Measurements from ENCODE around the gene ALAS1.
"Not testable (repeated sequence)": the region's sequence is repeated elsewhere in the genome, so short reads cannot be mapped to it uniquely, and the experiment has no call there.

ALAS1 gene

GRCh38 chr3:52162250-52162872, 35.6 kb upstream of the ALAS1 start:
- Histone ChIP-seq H3K9ac (ENCODE audit: low read depth, low read length) (no peak overlapping the region), H3K27me3 (ENCODE audit: control insufficient read depth, insufficient read depth, low read length) (peaks cover 3% of the 10 kb centered on the region), H3K9me3 (replicated peaks; ENCODE audit: low read length) (no peaks in the 10 kb centered on the region), H3K4me1 (ENCODE audit: control insufficient read depth, insufficient read depth, low read length) (no peaks in the 10 kb centered on the region), H3K4me3 (ENCODE audit: low read length) (no peak overlapping the region), H3K4me2 (ENCODE audit: low read length) (no peak overlapping the region), H3K36me3 (ENCODE audit: insufficient read depth, low read length) (no peaks in the 10 kb centered on the region)

GRCh38 chr3:52167240-52167639, 30.7 kb upstream of the ALAS1 start:
- Histone ChIP-seq H3K9me3 (replicated peaks; ENCODE audit: low read length) (no peaks in the 10 kb centered on the region), H3K4me2 (ENCODE audit: low read length) (no peak overlapping the region), H3K27me3 (ENCODE audit: control insufficient read depth, insufficient read depth, low read length) (peaks cover 3% of the 10 kb centered on the region), H3K9ac (ENCODE audit: low read depth, low read length) (no peak overlapping the region), H3K36me3 (ENCODE audit: insufficient read depth, low read length) (no peaks in the 10 kb centered on the region), H3K4me3 (ENCODE audit: low read length) (no peak overlapping the region), H3K4me1 (ENCODE audit: control insufficient read depth, insufficient read depth, low read length) (peaks cover 4% of the 10 kb centered on the region)

DNA sequence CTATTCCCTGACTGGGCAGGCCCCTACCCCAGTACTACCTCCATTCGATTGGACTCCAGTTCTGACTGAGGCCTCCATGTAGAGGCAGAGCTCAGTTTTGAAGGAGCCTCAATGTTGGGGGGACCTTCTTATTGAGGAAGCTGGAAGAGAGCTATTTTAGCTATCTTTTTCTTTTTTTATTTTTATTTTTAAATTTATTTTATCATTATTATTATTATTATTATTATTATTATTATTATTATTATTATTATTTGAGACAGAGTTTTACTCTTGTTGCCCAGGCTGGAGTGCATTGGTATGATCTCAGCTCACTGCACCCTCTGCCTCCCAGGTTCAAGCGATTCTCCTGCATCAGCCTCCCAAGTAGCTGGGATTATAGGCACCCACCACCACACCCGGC, 27.7 kb upstream of the ALAS1 start:
- not testable (repeated sequence) for H3K36me3 ChIP-seq (ENCODE audit: insufficient read depth, low read length); H3K4me3 ChIP-seq (ENCODE audit: low read length); H3K4me2 ChIP-seq (ENCODE audit: low read length); H3K4me1 ChIP-seq (ENCODE audit: control insufficient read depth, insufficient read depth, low read length); H3K9ac ChIP-seq (ENCODE audit: low read depth, low read length); H3K27me3 ChIP-seq (ENCODE audit: control insufficient read depth, insufficient read depth, low read length); H3K9me3 ChIP-seq (replicated peaks; ENCODE audit: low read length)

- H3K4me3 ChIP-seq (ENCODE audit: low read length): no peak overlapping the region
- H3K36me3 ChIP-seq (ENCODE audit: insufficient read depth, low read length): no peaks in the 10 kb centered on the region
- H3K4me1 ChIP-seq (ENCODE audit: control insufficient read depth, insufficient read depth, low read length): peaks cover 4% of the 10 kb centered on the region
- no peak overlapping the region for H3K4me2 ChIP-seq (ENCODE audit: low read length)
- H3K9ac ChIP-seq (ENCODE audit: low read depth, low read length): no peak overlapping the region
- H3K9me3 ChIP-seq (replicated peaks; ENCODE audit: low read length): no peaks in the 10 kb centered on the region
- H3K27me3 ChIP-seq (ENCODE audit: control insufficient read depth, insufficient read depth, low read length): peaks cover 3% of the 10 kb centered on the region
These were observed 26.3 kb upstream of the ALAS1 start for GRCh38 chr3:52171514-52172261.

GRCh38 chr3:52172262-52172757, 25.6 kb upstream of the ALAS1 start:
- H3K4me2 ChIP-seq (ENCODE audit: low read length): no peak overlapping the region
- peaks cover 4% of the 10 kb centered on the region for H3K4me1 ChIP-seq (ENCODE audit: control insufficient read depth, insufficient read depth, low read length)
- H3K36me3 ChIP-seq (ENCODE audit: insufficient read depth, low read length): no peaks in the 10 kb centered on the region

DNA sequence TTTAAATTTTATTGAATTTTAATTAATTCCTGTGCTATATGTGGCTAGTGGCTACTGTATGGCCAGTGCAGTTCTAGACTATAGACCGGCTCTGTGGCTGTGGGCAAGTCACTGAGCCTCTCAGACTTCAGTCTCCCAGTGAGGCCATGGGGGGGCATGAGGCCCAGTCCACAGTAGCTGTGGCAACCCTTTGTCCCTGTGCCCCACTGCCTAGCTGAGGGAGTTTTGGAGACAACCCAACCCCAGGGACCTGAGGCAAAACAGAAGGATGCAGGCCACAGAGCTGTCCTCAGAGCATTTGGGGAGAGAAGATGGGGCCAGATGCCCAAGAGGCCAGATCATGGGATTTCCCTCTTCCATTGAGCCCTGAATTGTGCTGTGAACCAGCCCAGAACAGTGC, 24.9 kb upstream of the ALAS1 start:
- Histone ChIP-seq H3K4me1 (ENCODE audit: control insufficient read depth, insufficient read depth, low read length) (peaks cover 4% of the 10 kb centered on the region), H3K36me3 (ENCODE audit: insufficient read depth, low read length) (no peaks in the 10 kb centered on the region), H3K9me3 (replicated peaks; ENCODE audit: low read length) (no peaks in the 10 kb centered on the region), H3K4me3 (ENCODE audit: low read length) (no peak overlapping the region), H3K9ac (ENCODE audit: low read depth, low read length) (no peak overlapping the region), H3K27me3 (ENCODE audit: control insufficient read depth, insufficient read depth, low read length) (peaks cover 3% of the 10 kb centered on the region), H3K4me2 (ENCODE audit: low read length) (no peak overlapping the region)

More at GRCh38 chr3:52172262-52172757, 25.6 kb upstream of the ALAS1 start:
- Histone ChIP-seq H3K9me3 (replicated peaks; ENCODE audit: low read length) (no peaks in the 10 kb centered on the region), H3K9ac (ENCODE audit: low read depth, low read length) (no peak overlapping the region), H3K4me3 (ENCODE audit: low read length) (no peak overlapping the region), H3K27me3 (ENCODE audit: control insufficient read depth, insufficient read depth, low read length) (peaks cover 3% of the 10 kb centered on the region)

DNA sequence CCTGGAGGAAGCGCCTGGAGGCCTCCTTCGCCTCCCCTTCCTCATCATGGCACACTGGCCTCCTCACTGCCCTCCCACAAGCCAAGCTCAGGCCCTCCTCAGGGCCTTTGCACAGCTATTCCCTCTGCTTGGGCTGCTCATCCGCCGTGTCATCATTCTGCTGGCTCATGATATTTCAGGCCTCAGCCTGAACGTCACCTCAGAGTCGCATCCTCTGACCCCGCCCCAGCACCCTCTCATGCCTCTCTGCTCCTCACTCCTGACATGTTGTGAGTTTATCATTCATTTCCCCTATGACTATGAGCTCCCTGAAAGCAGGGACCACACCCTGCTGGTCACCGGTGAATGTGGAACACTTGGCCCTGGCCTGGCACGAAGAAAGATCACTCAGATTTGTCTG, 23.1 kb upstream of the ALAS1 start:
- Histone ChIP-seq H3K27me3 (ENCODE audit: control insufficient read depth, insufficient read depth, low read length) (peaks cover 10% of the 10 kb centered on the region), H3K9me3 (replicated peaks; ENCODE audit: low read length) (no peaks in the 10 kb centered on the region), H3K4me1 (ENCODE audit: control insufficient read depth, insufficient read depth, low read length) (peaks cover 4% of the 10 kb centered on the region), H3K9ac (ENCODE audit: low read depth, low read length) (no peak overlapping the region), H3K36me3 (ENCODE audit: insufficient read depth, low read length) (no peaks in the 10 kb centered on the region), H3K4me3 (ENCODE audit: low read length) (no peak overlapping the region), H3K4me2 (ENCODE audit: low read length) (no peak overlapping the region)

DNA sequence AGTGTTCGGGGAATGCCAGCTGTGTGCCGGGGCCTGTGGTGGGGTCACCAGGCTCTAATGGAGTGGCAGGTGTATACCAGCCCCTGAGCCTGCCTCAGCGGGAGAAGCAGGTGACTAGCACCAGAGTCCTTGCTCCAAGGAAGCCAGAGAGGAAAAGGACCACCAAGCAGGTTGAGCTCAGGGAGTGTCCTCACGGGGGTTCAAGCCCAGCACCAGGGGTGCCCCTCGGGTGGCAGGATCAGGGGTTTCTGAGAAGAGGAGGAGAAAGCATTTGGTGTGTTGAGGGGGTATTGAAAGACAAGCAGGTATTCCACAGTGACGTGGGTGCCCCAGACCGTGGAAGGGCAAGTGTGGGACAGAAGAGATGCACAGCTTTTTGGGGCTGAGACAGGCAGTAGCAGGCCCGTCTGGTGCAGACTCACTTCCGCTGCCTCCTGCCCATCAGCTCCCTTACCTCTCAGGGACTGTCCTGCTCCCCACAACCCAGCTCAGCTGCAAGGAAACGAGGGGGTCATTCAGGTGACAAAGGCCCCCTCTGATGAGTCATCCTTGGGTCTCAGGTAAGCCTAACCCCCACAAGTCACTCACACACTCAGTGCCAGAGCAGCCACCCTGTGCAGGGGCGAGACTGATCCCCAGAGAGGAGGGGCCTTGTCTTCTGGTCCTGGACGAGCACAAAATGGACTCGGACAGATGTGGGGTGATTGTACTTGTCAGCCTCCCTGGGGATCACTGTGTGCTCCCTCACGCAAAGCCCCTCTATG, 22.4 kb upstream of the ALAS1 start:
- no peak overlapping the region for H3K4me3 ChIP-seq (ENCODE audit: low read length)
- H3K4me1 ChIP-seq (ENCODE audit: control insufficient read depth, insufficient read depth, low read length): peaks cover 4% of the 10 kb centered on the region
- H3K9me3 ChIP-seq (replicated peaks; ENCODE audit: low read length): no peaks in the 10 kb centered on the region
- H3K9ac ChIP-seq (ENCODE audit: low read depth, low read length): no peak overlapping the region
- no peaks in the 10 kb centered on the region for H3K36me3 ChIP-seq (ENCODE audit: insufficient read depth, low read length)
- H3K4me2 ChIP-seq (ENCODE audit: low read length): no peak overlapping the region
- peaks cover 10% of the 10 kb centered on the region for H3K27me3 ChIP-seq (ENCODE audit: control insufficient read depth, insufficient read depth, low read length)

DNA sequence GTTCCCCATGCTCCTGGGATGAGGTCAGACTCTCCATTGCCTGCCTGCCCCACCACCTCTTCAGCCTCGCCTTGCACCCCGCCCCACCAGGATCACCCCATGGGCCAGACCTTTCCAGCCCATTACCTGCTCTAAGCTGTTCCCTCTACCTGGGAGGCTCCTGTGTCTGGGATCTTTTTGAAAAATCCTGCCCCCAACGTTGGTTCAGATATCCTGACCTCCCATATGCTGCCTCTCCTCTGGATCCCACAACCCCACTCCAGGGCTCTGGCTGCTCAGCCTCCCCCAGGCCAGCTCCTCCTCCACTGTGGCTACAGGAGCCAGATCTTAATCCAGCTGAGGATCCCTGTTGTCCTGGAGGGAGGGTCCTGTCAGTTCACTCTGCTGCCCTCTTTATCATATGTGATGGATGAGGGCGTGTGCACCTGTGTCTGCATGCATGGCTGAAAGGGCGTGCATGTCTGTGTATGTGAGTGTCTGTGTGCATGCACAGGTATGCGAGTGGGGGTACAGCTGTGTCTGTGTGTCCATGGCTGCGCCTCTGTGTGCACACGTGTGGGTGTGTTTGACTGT, 21.7 kb upstream of the ALAS1 start:
- H3K4me1 ChIP-seq (ENCODE audit: control insufficient read depth, insufficient read depth, low read length): peaks cover 4% of the 10 kb centered on the region
- no peaks in the 10 kb centered on the region for H3K36me3 ChIP-seq (ENCODE audit: insufficient read depth, low read length)
- H3K9ac ChIP-seq (ENCODE audit: low read depth, low read length): no peak overlapping the region
- no peak overlapping the region for H3K4me3 ChIP-seq (ENCODE audit: low read length)
- no peaks in the 10 kb centered on the region for H3K9me3 ChIP-seq (replicated peaks; ENCODE audit: low read length)
- no peak overlapping the region for H3K4me2 ChIP-seq (ENCODE audit: low read length)
- peaks cover 10% of the 10 kb centered on the region for H3K27me3 ChIP-seq (ENCODE audit: control insufficient read depth, insufficient read depth, low read length)

GRCh38 chr3:52176951-52177700, 20.8 kb upstream of the ALAS1 start:
- Histone ChIP-seq H3K36me3 (ENCODE audit: insufficient read depth, low read length) (no peaks in the 10 kb centered on the region), H3K27me3 (ENCODE audit: control insufficient read depth, insufficient read depth, low read length) (peaks cover 10% of the 10 kb centered on the region), H3K9ac (ENCODE audit: low read depth, low read length) (no peak overlapping the region), H3K4me3 (ENCODE audit: low read length) (no peak overlapping the region), H3K4me1 (ENCODE audit: control insufficient read depth, insufficient read depth, low read length) (no peaks in the 10 kb centered on the region), H3K9me3 (replicated peaks; ENCODE audit: low read length) (no peaks in the 10 kb centered on the region), H3K4me2 (ENCODE audit: low read length) (no peak overlapping the region)

- Histone ChIP-seq H3K9me3 (replicated peaks; ENCODE audit: low read length) (no peaks in the 10 kb centered on the region), H3K27me3 (ENCODE audit: control insufficient read depth, insufficient read depth, low read length) (peaks cover 10% of the 10 kb centered on the region), H3K4me1 (ENCODE audit: control insufficient read depth, insufficient read depth, low read length) (no peaks in the 10 kb centered on the region), H3K9ac (ENCODE audit: low read depth, low read length) (no peak overlapping the region), H3K4me2 (ENCODE audit: low read length) (no peak overlapping the region), H3K4me3 (ENCODE audit: low read length) (no peak overlapping the region), H3K36me3 (ENCODE audit: insufficient read depth, low read length) (no peaks in the 10 kb centered on the region)
These were observed 20.3 kb upstream of the ALAS1 start for GRCh38 chr3:52177701-52178042.

Data from skeletal muscle satellite cell (primary cell).